MM.1S (cell line): ENCODE results near the gene C10orf67.

ENCODE experiments used
- DNase-seq: peaks from one replicate; pipeline ENCODE4 v3.0.0-alpha.2; 2015
- H2AFZ ChIP-seq: fragments of 300-600 bp; sonication (generic); 2 replicates; pipeline ENCODE4 v1.6.0; 2016; ENCODE audit warnings: antibody characterized with exemption, low read length
- H3F3A ChIP-seq: fragments of 300-600 bp; sonication (generic); 2 replicates; pipeline ENCODE4 v1.6.1; 2016; ENCODE audit warnings: mild to moderate bottlenecking, antibody characterized with exemption, low read length, moderate library complexity, mixed read lengths; ENCODE audit not compliant: insufficient read depth
- H3K27ac ChIP-seq: fragments of 300-600 bp; sonication (generic); 2 replicates; pipeline ENCODE4 v1.5.1; 2016; ENCODE audit warnings: mild to moderate bottlenecking, low read length
- H3K27me3 ChIP-seq: fragments of 300-600 bp; sonication (generic); replicated peaks from 2 replicates; pipeline ENCODE4 v1.6.0; 2016; ENCODE audit warnings: low read length; ENCODE audit not compliant: insufficient read depth
- H3K36me3 ChIP-seq: fragments of 300-600 bp; sonication (generic); replicated peaks from 2 replicates; pipeline ENCODE4 v1.6.1; 2016; ENCODE audit warnings: mild to moderate bottlenecking, low read length, mixed read lengths; ENCODE audit not compliant: insufficient read depth
- H3K4me1 ChIP-seq: fragments of 300-600 bp; sonication (generic); 2 replicates; pipeline ENCODE4 v1.6.1; 2016; ENCODE audit warnings: low read length, mixed read lengths
- H3K4me2 ChIP-seq: fragments of 300-600 bp; sonication (generic); 2 replicates; pipeline ENCODE4 v1.6.0; 2016; ENCODE audit warnings: low read depth, low read length
- H3K4me3 ChIP-seq: fragments of 300-600 bp; sonication (generic); 2 replicates; pipeline ENCODE4 v1.5.1; 2016; ENCODE audit warnings: low read length, mixed read lengths
- H3K79me2 ChIP-seq: fragments of 300-600 bp; sonication (generic); 2 replicates; pipeline ENCODE4 v1.6.1; 2016; ENCODE audit warnings: mixed run types, low read length, mixed read lengths
- H3K9ac ChIP-seq: fragments of 300-600 bp; sonication (generic); 2 replicates; pipeline ENCODE4 v1.6.1; 2016; ENCODE audit warnings: low read length, mixed read lengths
- H3K9me2 ChIP-seq: fragments of 300-600 bp; sonication (generic); replicated peaks from 2 replicates; pipeline ENCODE4 v1.6.1; 2016; ENCODE audit warnings: mild to moderate bottlenecking, low read length, mixed read lengths; ENCODE audit not compliant: insufficient read depth
- H3K9me3 ChIP-seq: fragments of 300-600 bp; sonication (generic); replicated peaks from 2 replicates; pipeline ENCODE4 v1.6.1; 2016; ENCODE audit warnings: mild to moderate bottlenecking, low read length, mixed read lengths; ENCODE audit not compliant: insufficient read depth
- H4K20me1 ChIP-seq: fragments of 300-600 bp; sonication (generic); 2 replicates; pipeline ENCODE4 v1.6.1; 2016; ENCODE audit warnings: mild to moderate bottlenecking, low read length, moderate library complexity, mixed read lengths; ENCODE audit not compliant: insufficient read depth
- CTCF ChIP-seq: fragments of 300-600 bp; sonication (generic); IDR thresholded peaks from 2 replicates; pipeline ENCODE4 v1.5.1; 2016; ENCODE audit warnings: antibody characterized with exemption, low read length, mixed read lengths
- EZH2 ChIP-seq: fragments of 300-600 bp; sonication (generic); optimal IDR thresholded peaks from 2 replicates; pipeline ENCODE3; 2017; ENCODE audit warnings: low read depth, mild to moderate bottlenecking, antibody characterized with exemption, low read length, mixed read lengths
- EZH2phosphoT487 ChIP-seq: fragments of 300-600 bp; sonication (generic); IDR thresholded peaks from 2 replicates; pipeline ENCODE4 v1.6.1; 2018; ENCODE audit warnings: antibody characterized with exemption, low read length

The C10orf67 gene

DNA sequence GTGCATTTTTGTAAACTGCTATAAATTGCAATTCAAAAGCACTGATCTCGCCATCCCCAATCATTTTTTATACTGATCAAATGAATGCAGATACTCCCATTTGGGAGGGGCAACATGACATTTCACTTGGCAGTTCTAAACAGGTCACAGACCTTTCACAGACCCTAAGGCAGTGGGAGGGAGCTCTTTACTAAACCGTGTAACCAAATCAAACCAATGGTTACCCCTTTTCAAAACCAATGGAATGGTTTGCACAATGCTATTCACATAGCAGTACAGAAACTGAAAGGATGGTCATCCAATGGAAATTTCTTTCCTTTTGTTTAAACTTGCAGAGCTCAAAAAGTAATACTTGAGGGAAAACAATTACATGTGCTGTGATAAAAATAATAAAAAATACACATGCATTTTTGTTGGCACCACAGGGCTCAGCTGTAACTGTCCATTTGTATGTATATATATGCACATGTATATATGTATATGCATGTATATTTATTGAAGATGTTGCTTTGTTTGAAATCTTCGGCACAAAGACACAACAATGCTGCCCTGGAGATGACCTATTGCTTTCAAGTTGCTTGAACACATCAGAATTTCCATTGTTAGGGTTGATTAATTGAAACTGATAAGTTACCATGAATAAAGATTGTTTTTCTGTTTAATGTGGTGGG, 138.5 kb downstream of the C10orf67 start:
- no peaks in the 10 kb centered on the region for H3K4me1 ChIP-seq
- H3K79me2 ChIP-seq, result no peaks in the 10 kb centered on the region
- H3K36me3 ChIP-seq, result no peaks in the 10 kb centered on the region
- H2AFZ ChIP-seq, result no peak overlapping the region
- DNase-seq, result no peak
- H3K9ac ChIP-seq, result no peak overlapping the region
- no peaks in the 10 kb centered on the region for H3K9me2 ChIP-seq
- no peaks in the 10 kb centered on the region for H3F3A ChIP-seq
- no peak overlapping the region for H3K27ac ChIP-seq
- H3K9me3 ChIP-seq, result no peaks in the 10 kb centered on the region
- H3K27me3 ChIP-seq, result no peaks in the 10 kb centered on the region
- TF ChIP-seq EZH2 (no peak), EZH2phosphoT487 (no peak), CTCF (no peak)
- no peaks in the 10 kb centered on the region for H4K20me1 ChIP-seq
- H3K4me2 ChIP-seq, result no peak overlapping the region
- H3K4me3 ChIP-seq, result no peak overlapping the region

DNA sequence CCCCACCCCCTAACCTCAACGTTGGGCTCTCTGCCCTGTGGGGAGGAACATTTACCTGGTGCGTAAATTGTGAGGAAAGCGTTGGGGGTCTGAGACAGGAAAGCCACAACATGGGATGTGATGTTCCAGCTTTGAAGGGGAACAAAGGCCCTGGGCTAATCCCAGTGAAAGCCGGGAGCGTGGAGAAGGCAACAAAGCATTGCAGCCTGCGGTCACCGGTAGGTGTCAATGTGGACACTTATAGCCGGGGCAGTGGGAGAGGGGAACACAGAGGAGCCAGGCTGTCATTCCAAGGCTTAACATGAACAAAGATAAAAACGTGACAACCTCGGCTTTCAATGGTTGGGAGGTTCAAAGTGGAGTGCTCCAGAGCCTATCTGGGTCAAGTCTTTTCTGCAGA, 139.8 kb downstream of the C10orf67 start:
- no peak overlapping the region for H3K9ac ChIP-seq
- H3K4me1 ChIP-seq, result no peaks in the 10 kb centered on the region
- DNase-seq, result no peak
- H4K20me1 ChIP-seq, result no peaks in the 10 kb centered on the region
- no peak overlapping the region for H3K4me3 ChIP-seq
- no peak overlapping the region for H3K4me2 ChIP-seq
- no peaks in the 10 kb centered on the region for H3K9me3 ChIP-seq
- H2AFZ ChIP-seq, result no peak overlapping the region
- no peak overlapping the region for H3K27ac ChIP-seq
- H3K9me2 ChIP-seq, result no peaks in the 10 kb centered on the region
- H3K79me2 ChIP-seq, result no peaks in the 10 kb centered on the region
- H3K36me3 ChIP-seq, result no peaks in the 10 kb centered on the region
- H3F3A ChIP-seq, result no peaks in the 10 kb centered on the region
- H3K27me3 ChIP-seq, result no peaks in the 10 kb centered on the region
- TF ChIP-seq EZH2phosphoT487 (no peak), EZH2 (no peak), CTCF (no peak)

- DNase-seq, result no peak
- Histone ChIP-seq H3K4me3 (no peak overlapping the region), H3K4me1 (no peaks in the 10 kb centered on the region), H3F3A (no peaks in the 10 kb centered on the region), H3K9me3 (no peaks in the 10 kb centered on the region), H3K4me2 (no peak overlapping the region), H2AFZ (no peak overlapping the region), H3K9ac (no peak overlapping the region), H3K27me3 (no peaks in the 10 kb centered on the region), H4K20me1 (no peaks in the 10 kb centered on the region), H3K36me3 (no peaks in the 10 kb centered on the region), H3K9me2 (no peaks in the 10 kb centered on the region), H3K27ac (no peak overlapping the region), H3K79me2 (no peaks in the 10 kb centered on the region)
- TF ChIP-seq EZH2phosphoT487, result no peak
- no peak for TF ChIP-seq EZH2
- TF ChIP-seq CTCF, result no peak
These were observed 140.9 kb downstream of the C10orf67 start for GRCh38 chr10:23203369-23204325.
